Activated CD4-positive, alpha-beta T cell treated with anti-CD3 and anti-CD28 coated beads, Interleukin-2, amount 50 U/mL, for 24 hours (primary cell): ENCODE measurements around the gene MPG.

Experiments used
- DNase-seq, 2 donors: peaks; one replicate each; pipeline ENCODE4 v3.0.0-alpha.2; 2020; ENCODE audit warnings: low read depth in 1 of 2, low spot score in 1 of 2

The MPG gene

DNA sequence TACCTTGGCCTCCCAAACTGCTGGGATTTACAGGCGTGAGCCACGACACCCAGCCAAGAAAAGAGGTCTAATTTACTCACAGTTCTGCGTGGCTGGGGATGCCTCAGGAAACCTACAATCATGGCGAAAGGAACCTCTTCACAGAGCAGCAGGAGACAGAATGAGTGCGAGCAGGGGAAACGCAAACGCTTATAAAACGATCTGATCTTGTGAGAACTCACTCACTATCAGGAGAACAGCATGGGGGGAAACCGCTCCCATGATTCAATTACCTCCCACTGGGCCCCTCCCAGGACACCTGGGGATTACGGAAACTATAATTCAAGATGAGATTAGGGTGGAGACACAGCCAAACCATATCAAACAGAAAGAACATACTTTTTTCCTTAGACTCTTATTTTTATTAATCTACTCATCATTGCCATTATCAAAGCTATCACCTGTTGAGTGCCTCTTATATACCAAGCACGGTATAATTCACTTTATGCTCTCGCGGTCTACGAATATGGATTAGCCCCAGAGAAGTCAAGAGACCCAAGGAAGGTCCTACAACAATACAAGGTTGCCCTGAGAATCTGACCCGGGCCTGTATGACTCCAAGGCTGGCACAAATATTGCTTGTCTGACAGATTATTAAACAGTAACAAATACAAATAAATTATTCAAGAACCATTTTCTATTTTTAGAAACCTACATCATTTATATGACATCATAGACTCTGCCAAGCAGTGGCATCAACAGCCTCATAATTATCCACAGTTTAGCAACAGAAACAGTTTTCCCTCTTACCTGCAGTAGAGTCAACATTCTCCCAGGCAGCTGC is 27.0 kb upstream of the MPG start:
- no peak for DNase-seq

GRCh38 chr16:53346-54236 is 24.4 kb upstream of the MPG start, which contains the start of the genes POLR3K and SNRNP25:
Gene POLR3K (minus strand): TSS chr16:53608. CDS start chr16:53586, 22 bp downstream.
Gene SNRNP25 (plus strand): TSS chr16:53828. CDS start chr16:54017, 189 bp downstream.
- peak; percentile 95 to 98 for DNase-seq

DNA sequence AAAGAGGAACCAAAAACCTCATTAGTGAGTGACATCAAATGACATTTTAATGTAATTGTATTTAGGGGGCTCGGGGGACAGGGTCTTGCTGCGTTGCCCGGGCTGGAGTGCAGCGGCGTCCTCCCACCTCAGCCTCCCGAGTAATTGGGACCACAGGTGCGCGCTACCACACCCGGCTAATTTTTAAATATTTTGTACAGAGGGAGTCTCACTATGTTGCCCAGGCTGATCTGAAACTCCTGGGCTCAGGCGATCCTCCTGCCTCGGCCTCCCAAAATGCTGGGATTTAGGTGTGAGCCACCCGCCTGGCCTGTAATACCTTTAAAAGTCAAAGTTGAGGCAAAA is 23.8 kb upstream of the MPG start:
- DNase-seq = no peak

- no peak for DNase-seq
Observed at GRCh38 chr16:55571-56136, 22.4 kb upstream of the MPG start.

GRCh38 chr16:56231-56927 is 21.6 kb upstream of the MPG start:
- no peak for DNase-seq

DNA sequence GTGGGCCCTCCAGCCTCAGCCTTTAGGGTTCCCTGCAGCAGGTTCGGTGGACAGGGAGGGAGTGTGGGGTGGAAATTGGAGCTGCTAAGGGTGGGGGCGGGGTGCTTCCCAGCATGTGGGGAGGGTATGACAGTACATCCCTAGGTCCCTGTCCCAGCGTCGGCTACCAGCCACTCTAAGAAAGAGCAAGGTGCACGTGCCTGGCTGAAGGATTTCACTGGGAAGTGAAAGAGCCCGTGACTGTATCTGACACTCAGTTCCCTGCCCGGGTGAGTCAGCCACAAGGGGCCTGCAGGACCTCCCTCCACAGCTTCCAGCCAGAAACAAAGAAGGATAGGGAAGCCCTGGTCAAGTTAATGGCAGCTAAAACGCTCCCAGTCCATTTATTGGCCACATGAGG is 20.3 kb upstream of the MPG start:
- DNase-seq = no peak

DNA sequence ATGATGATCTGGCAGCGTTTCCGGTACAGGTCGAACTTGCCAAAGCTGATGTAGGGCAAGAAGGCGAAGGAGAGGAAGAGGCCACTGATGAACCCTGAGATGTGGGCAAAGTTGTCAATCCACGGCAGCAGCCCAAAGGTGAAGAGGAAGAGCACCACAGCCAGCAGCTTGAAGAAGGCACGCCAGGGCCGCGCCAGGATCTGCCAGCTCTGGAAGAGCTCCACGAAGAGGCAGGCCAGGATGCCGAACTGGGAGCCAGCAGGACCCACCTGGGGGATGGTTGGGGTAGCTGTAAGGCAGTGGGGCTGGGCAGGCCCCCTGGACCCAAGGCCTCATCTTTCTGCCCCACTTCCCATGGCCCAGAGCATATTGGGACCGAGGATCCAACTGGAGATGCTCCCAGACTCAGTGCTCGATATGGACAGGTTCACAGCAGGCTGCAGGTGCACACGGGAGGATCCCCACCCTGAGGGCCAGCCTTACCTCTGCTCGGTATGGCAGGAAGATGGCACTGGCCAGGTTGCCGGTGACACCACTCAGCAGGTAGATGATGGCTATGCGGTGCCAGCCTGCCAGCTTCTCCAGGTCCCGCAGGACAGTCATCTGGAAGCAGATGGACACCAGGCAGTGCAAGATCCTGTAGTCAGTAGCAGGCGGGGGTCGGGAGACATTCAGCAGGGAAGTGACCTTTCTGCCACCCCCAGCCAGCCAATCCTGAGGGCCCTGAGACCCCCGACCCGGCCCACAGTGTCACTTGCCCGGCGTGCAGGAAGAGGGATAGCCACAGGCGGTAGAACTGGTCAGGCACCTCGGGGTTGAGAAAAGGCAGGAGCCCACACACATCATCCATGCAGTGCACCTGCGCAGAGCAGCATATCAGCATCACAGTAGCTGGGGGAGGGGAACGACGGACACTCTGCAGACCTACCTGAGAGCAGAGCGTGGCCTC is 19.3 kb upstream of the MPG start:
- DNase-seq = no peak

GRCh38 chr16:59440-60059 is 18.5 kb upstream of the MPG start:
- DNase-seq = no peak

- DNase-seq = no peak
Observed at GRCh38 chr16:60166-60565, 17.9 kb upstream of the MPG start.

GRCh38 chr16:60929-61878 is 16.8 kb upstream of the MPG start:
- DNase-seq = no peak

DNA sequence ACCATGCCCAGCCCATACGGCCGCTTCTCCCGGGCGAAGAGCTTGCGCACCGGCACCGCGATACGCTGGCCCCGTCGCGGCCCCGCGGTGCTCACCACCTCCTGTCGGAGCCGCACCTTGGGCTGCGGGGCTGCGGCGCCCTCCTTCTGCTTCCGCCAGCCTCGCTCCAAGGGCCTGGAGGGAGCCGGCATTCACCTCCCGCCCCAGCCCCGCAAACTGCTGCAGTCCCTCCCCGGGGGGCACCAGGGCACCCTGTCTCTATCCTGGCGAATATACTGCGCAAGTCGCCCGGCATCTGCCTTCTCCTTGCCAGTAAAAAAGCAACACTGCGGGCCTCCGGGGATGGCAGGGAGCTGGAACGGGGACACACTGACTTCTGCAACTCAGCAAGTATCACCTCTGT is 16.1 kb upstream of the MPG start:
- no peak for DNase-seq

DNA sequence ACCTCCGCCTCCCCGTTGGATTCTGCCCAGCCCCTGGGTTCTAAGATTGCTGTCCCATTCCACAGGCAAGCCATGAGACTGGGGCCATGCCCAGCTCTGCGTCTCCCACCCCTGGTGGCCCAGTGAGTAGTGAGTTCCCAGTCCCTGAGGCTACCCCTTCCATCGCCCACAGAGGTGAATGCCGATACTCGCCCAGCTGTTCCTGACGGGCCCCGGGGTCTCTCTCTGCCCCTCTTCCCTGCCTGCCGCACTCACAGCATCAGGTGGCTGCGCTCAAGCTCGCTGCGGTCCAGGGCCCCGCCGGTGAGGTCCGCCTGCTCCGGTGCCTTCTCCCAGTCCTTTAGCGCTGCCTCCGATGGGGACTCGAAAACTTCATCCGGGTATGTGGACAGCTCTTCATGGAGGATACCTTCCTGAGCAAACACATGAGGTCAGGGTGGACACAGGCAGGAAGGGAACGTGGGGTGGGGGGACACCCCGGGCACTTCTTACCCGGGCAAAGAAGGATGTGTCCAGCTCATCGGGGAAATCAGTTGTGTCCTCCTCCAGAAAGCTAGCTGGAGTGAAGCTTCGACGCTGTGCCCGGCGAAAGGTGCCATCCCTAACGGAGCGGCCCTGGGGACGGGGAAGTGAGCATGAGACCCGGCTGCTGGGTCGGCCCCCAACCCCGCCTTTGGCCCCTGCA is 15.6 kb upstream of the MPG start:
- DNase-seq = no peak

DNA sequence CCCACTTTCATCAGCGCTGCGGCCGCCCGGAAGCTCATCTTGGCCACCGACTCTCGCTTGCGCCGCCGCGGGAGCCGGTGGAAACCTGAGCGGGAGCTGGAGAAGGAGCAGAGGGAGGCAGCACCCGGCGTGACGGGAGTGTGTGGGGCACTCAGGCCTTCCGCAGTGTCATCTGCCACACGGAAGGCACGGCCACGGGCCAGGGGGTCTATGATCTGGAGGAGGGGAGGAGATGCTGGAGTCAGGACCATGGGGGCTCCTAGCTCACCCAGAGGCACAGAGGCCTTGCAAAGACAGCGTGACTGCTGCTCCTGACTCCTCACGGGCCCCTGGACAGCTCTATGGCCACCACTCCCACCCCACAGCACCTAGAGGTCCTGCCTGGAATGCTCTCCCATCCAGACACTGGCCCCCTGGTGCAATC is 15.0 kb upstream of the MPG start:
- DNase-seq = no peak

GRCh38 chr16:63466-63865 is 14.6 kb upstream of the MPG start:
- DNase-seq = no peak

GRCh38 chr16:63998-64913 is 13.8 kb upstream of the MPG start:
- no peak for DNase-seq

DNA sequence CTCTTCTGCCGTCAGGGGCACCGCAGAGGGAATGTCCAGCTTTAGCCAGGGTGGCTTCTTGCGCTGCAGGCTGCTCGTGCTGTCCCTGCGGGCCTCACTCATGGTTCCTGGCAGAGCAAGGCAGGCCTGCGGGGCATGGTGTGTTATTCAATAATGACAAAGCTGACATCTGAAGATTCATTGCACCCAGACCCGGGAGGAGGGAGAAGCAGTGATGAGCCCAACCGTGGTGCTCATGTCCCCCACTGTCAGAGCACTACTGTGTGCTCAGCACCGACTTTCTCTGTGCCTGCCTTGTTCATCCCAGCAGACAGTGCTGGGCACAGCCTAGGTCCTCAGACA is 13.1 kb upstream of the MPG start:
- no peak for DNase-seq

GRCh38 chr16:65745-66144 is 12.3 kb upstream of the MPG start:
- DNase-seq = peak; percentile 80 to 81
